Stimulated activated CD8-positive, alpha-beta memory T cell treated with anti-CD3 and anti-CD28 coated beads, Interleukin-4, amount 100 ng/mL, for 48 hours (primary cell): Measurements from ENCODE around the gene NRP1.
"Not testable (repeated sequence)": the region's sequence is repeated elsewhere in the genome, so short reads cannot be mapped to it uniquely, and the experiment has no call there.

ENCODE experiments used
- DNase-seq: peaks from one replicate; pipeline ENCODE4 v3.0.0-alpha.2; 2020

The NRP1 gene

DNA sequence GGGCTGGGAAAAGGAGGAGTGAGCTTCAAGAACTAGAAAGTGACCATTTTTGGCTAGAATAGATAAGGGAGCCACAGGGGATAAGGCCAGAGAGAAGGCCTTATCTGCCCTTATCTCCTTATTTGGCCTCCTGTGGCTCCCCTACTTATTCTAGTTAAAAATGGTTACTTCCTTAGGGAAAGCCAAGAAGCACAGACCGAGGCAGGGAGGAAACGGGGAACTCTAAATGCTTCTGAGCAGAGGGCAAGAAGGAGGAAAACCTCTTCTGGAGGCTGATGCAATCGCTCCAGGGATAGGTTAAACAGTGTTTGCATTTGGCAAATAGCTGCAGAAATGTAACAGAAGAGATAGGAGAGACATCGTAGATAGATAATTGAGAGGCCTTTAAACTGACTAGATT lies 18.6 kb downstream of the NRP1 start:
- no peak for DNase-seq

DNA sequence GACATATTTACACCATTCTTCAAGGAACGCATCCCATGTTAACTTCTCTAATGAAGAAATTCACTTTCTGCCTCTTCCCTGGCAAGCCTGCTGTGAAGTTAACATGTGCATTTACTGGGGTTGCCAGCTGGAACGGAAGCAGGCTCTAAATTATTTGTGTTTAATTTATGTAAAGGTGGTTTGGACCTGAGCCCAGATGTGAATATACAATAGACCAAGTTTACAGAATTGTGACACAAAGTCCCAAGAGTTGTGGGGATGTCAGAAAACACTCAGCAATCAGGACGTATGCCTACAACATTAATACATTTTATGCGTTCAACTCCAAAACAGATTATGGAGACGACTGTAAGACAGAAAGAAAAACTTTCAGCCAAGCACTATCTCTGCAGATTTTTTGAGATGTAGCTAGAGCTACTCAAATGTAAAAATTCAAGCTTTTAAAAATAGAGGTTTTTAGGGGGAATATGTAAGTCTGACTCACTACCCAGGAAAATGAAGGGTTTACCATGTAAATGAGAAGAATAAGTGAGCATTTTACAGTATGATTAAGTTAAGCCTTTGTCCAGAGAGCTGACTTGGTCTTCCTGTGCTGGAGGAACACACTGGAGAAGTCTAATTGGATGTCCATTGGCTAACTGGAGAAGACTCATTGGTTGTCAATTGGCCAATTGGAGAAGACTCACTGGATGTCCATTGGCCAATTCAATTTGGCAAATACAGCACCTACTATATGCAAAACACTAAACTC lies 19.5 kb downstream of the NRP1 start:
- no peak for DNase-seq

DNA sequence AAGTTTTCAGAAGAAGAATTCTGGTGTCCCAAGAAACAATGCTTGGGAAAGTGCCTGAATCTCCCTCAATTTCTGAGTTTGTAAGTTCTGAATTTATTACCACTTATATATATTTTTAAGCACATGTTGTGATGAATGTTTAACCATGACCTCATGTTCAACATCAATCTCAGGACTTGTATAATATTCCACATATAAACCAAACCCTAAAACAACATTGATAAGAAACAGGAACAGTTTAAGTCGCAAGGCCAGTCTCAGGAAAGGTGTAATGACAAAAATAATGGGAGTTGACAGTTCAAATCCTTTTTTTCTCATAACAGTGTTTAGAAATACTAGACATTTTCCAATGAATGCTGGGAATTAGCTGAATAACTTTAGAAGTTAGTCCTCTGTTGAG lies 22.8 kb downstream of the NRP1 start:
- no peak for DNase-seq

DNA sequence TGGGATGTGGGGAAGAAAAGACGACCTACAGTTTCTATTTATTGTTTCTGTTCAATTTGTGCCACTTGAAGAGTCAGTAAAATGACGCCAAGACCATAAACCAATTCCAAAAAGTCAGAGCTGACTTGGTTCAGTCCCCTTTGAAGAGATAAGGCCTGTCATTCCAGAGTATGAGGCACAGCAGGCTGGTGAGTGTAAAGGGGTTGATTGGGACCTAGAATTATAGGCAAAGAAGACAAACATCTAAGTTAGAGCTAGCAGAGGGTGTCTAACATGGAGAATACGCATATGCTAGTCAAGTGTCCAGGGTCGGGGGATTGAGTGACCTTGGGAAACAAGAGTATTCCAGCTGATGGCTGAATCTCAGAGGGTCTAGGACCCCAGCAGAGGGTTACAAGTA lies 23.6 kb downstream of the NRP1 start:
- no peak for DNase-seq

DNA sequence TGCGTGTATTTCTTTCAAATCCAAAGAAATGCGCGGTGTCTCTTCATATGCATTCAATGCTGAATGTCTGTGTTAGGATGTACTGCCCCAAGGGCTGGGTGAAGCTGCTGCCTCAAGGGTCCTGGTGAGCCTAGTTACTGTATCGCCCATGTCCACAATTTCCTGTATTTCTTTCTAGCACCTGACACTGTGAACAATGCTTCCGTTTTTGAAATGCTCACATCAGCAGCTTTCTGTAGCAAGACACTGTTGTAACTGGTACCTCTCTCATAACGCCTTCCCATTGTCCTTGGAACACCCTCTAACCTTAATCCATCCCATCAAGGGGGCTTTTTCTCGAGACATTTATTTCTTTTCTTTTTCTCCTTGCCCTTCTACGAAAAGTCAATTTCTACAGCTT lies 25.1 kb downstream of the NRP1 start:
- no peak for DNase-seq

DNA sequence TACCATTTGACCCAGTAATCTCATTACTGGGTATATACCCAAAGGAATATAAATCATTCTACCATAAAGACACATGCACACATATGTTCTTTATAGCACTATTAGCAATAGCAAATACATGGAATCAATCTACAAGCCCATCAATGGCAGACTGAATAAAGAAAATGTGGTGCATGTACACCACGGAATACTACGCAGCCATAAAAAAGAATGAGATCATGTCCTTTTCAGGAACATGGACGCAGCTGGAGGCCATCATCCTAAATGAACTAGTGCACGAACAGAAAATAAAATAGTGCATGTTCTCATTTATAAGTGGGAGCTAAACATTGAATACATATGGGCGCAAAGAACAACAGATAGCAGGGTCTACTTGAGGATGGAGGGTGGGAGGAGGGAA lies 26.6 kb downstream of the NRP1 start:
- DNase-seq, result no peak

DNA sequence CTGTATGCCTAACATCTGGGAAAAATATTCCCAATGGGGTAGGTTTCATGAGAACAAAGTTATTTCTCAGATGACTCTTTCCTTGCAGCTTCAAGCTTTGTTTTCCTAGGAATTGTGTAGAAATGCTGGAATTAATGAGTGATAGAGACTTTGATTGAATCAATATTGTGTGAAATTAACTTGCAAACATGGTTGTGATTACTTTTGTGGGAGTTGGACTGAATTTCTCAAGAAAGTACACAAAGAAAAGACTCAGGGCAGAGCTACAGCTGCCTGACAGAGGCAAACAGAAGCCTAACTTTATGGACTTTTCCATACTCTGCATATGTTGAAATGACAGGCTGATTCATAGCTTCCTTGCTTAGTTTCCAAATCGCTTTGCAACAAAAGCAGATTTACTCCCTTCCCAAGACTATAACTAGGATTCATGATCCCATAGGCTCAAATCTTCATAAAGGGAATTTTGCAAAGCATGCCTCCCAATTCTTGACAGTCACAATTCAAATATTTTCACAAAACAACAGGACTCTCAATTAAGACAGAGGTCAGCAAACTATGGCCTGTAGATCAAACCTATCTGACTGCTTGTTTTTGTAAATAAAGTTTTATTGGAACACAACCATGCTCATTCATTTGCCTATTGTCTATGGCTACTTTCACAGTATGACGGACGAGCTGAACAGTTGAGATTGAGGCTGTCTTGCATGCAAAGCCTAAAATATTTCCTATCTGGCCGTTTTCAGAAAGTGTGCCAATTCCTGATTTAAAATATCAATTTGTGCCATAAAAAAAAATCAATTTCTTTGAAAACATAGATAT lies 27.6 kb downstream of the NRP1 start:
- no peak for DNase-seq

DNA sequence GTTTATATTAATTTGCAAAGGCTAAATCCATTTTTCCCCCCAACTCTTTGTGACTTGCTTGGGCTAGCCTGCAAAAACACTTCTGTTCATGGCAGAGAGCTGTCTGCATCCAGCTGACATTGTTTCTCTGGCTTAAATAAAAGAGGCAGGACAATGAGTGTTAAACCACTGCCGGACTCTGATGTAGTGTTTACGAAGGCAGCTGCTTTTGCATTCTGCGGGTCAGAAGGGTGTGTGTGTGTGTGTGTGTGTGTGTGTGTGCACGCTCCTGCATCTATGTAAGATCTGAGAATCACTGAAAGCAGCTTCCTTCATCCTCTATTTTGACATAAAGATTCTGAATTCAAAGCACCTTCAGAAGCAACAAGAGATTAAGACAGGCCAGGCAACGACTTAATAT lies 28.3 kb downstream of the NRP1 start:
- no peak for DNase-seq

DNA sequence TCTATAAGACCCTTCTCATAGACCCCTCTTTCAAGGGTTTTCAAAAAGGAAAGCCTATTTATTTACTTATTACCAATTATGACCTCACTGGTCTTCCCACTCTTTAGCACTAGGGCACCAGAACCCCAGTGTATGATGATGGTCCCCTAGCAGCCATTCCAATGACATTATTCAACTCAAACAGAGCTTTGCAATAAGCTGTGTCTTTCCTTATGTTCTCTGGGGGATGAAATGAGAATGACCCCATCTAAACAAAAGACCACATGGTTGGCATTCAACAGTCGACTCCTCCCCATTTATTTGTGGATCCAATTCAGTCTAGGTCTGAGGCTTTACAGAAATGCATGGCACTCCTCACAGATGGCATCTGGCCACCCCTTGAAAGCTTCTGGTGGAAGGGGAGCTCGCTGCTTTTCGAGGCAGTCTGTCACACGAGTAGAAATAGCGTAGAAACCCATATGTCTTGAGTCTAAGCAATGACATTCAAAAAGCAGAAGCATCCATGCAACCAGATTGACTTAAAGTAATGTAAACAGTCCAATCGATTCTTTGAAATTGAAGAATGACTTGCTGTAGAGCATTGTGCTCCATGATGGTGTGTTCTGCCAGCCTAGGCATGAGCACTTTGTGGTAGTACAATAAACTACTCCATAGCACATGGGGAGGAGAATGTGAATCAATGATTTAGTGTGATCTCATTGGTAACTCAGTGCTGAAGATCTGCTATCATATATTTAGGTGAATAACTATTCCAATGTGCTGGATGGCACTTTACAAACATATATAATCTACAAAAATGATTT lies 29.8 kb downstream of the NRP1 start:
- no peak for DNase-seq

DNA sequence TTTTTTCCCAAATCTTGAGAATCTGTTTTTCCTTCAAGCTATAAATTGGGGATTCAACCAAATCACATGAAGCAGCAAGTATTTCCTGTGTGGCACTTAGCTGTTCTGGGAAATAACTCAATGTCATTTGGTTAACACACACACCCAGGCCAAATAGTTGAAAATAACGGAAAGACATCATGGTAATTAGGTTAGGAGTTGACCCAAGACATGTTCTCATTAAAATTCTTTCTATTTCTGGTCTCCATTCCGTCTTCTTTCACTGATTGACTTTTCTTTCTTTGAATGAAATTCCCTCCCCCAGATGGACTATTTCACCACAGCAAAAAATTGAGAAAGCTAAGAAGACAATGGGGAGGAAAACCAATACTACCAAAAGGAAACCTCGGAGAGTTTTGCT lies 30.5 kb downstream of the NRP1 start:
- DNase-seq, result no peak

DNA sequence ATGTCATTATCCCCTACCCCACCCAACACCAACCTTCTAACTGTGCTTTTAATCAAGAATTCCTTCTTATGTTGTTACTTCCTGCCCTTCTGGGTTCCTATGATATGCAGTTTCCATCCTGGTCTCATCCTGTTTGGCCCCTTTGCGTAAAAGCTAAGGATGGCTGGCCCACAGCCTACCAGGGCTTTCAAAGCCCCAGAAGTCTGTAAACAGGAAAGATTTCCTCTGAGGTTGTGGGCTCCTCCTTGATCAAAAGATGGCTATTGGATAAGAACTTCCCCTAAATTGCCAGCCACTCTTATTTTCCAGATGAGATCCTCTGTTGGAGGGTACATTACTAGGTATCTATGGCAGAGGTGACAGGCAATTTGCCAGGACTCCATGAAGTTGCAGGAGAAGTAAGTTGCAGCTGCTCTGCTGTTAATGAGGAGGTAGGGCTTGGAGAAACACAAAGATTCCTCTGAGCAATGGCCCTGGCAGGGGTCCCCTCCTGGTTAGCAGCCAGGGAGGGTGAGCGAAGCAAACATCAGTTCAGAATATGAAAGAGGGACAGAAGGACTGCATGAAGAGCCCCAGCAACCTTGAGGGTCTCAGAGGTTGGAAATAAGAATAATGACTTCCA lies 32.1 kb downstream of the NRP1 start:
- no peak for DNase-seq

DNA sequence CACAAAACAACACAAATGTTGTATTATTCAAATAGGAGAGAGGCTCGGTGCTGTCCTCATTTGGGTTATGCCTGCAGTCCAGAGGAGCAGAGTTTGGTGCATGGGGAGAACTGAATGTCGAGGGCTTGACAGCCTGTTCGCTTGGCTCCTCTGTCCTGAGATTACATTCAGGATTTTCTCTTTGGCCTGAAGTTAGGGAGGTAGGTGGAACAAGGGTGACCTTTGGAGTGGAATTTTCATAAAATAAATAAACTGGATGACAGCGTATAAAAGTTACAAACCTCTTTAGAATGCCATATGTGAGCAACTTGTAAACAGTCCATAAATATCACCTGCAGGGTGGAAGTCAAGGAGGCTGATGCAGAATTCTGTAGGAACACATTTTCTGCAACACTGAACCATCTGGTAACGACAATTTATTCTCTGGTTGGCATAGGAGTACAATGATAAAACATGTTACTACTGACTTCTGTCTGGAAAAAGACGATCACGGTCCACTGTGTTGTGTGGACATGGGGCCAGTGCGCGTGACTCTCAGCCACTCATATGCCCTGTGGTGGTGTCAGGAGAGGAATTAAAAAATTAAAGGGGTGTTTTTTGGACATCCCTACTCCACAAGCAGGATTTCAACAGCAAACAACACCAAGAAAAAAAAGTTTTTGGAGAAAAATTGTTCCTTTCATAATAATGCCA lies 33.2 kb downstream of the NRP1 start:
- DNase-seq, result no peak

DNA sequence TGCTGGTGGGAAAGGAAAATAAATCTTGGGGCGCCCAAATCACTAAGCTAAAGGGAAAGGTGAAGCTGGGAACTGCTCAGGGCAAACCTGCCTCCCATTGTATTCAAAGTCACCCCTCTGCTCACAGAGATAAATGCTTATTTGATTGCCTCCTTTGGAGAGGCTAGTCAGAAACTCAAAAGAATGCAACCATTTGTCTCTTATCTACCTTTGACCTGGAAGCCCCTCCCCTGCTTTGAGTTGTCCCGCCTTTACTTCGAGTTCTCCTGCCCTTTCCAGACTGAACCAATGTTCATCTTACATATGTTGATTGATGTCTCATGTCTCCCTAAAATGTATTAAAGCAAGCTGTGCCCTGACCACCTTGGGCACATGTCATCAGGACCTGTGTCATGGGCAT lies 33.9 kb downstream of the NRP1 start:
- DNase-seq, result not testable (repeated sequence)

DNA sequence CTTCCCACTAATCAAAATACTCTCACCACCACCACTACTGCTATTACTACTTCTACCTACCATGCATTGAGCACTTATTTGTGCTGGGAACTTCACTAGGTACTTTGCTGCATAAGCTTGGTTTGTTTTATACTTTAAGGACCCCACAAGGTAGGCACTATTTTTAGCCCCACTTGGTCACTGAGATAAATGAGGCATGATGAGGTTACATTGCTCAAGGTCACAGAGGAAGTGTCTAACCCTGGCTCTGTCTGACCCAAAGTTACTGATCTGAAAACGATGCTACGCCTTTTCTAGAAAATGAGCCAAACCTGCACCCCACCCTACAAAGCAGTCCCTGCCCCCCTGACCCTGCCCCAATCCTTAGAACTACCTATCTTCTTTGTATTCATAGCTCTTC lies 35.6 kb downstream of the NRP1 start:
- DNase-seq, result no peak

DNA sequence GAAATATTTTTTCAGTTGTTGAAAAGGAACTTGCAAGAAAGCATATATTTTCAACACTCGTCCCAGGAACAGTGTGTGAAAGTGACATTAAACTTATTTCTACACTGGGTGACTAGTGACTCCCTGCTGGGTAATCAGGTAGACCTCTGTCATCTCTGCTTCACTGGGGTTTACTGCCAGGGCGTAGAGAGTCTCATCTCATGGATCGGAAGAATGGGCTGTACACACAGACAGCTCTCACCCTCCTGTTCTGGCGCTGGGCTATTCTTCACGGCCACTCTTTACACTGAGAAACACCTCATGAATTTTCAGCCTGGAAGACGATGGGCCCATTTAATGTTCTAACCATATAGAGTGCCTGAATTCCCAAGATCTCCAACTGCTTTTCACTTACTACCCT lies 36.4 kb downstream of the NRP1 start:
- DNase-seq, result no peak

DNA sequence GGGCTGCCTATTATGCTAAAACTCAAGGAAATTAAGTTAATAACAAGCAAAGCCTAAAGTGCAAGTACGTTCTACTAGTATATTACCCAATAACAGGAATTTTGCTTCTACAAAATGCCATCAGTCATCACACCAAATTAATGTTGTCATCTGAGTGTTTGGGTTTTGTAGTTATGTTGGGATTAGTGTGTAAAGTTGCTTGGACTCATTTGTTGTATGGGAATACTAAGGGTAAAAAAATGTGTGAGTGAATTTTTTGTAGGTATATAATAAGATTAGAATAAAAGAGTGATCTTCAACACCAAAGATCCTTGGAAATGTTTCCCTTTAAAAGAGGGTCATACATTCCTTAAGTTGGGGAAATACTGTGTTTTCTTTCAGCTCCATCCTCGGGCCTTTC lies 38.6 kb downstream of the NRP1 start:
- DNase-seq, result no peak

DNA sequence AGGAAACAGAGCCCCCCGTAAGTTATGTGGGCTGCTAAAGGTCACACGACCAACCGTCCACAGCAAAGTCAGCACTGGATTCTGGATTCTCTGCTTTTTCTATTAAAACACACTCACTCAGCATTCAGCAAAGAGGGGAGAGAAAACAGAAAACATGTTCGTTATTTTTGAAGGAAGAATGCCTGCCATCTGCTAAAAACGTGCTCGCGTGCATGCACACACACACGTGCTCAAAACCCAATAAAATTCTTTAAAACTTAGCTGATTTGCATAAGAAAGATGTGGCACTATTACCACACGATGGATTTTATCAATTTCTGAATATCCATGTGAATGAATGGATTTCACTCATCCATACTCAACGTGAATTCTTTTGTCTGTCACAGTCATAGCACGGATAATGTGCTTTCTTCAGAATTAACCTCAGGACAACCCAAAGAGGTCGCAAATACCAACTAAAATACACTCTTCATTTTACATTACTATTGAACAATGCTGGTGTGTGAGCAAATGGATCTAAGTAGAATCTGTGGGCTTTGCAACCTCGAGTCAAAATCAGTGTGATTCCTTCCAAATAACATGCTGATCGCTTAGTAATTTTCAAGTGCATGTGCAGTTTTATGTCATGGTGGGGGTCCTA lies 40.8 kb downstream of the NRP1 start:
- no peak for DNase-seq

DNA sequence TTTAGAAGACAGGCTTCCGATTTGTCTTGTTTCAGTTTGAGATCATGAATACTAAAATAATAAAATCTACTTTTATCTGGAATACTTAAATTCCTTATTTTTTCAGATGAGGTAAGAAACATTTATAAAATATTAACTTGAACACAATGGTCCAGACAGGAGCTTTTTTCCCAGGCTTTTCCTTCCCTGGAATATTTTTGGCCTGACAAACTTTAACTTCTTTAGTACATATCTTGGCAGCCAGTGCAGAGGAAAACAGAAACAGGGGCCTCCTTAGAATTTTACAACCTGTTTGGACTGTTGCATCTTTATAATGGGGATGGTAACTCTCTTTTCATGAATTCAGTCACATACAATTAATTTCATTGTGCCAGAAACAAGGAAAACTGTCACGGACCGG lies 41.4 kb downstream of the NRP1 start:
- no peak for DNase-seq

DNA sequence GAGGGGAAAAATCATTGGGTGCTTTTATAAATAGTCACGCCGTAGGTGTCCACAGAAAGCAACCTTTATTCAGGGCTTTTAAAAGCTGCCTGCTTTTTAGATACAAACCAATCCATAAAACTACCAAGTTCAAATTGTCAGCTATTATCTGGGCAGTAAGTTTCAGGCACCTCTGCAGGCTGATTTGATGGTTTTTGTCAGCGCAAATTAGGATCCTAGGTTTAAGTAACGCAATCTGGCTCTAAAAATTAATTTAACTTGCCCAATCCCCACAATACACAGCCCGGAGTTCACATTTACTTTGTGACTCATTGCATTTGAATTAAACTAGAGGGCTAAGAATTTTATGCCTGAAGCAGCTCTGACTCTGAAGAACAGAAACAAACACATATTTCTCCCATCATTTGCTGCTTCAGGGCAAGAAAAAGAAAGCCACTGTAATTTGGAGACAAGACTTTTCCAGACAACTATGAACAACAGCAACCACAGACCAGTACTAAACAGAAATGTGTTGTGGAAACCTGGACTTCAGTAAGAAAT lies 43.3 kb downstream of the NRP1 start:
- no peak for DNase-seq

DNA sequence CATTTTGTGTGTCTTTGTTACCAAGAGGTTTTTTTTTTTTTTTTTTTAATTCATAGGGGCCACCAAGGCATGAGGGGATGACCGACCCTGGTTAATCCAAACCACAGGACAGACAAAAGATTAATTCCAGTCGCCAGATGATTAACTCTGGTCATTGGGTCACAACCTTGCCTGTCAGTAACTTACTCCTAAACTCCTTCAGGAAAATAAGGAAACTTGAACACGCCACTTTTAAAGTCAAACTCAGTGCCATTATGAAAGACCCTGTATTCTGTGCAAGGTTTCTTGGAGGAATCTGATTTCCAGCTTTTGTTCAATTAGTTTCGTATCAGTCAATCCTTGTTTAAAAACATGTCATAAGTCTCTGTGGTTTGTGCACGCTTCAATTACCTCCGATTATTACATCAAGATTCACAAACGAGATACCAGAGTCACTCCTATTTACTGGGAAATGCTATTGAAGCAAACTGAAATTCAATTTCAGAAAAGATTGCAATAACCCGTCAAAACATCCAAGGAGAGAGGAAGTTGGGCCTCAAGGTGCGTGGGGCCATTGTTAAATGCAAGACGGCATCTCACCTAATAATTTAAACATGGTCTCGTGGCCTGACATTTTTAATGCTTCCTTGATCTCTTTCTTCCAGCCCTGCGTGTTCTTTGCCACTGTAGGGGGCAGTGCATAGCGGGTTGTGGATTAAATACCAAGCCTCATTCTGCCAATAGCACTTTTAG lies 44.0 kb downstream of the NRP1 start:
- DNase-seq, result no peak

DNA sequence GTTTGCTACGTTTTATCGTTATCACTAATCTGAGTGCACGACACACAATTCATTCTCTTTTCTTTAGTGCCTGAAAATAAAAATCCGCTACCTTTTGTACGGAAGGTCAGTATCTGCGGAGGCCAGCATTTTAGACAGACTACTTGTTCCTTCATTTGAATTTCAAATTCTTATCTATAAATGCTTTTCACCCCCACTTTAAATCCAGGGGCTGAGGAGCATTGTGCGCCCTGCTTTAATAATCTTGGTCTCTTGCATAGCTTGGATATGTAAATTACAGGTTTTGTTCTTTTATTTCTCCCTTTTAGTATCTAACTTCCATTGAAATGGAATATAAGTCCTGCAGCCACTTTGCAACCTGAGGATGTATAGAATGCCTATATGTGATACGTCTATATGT lies 44.7 kb downstream of the NRP1 start:
- no peak for DNase-seq
